Upper lobe of left lung (tissue), 4 donors: Measurements from ENCODE around the gene PLCG2.

Experiments
- POLR2AphosphoS5 ChIP-seq, 2 donors: sonication (generic); formaldehyde crosslinking; IDR thresholded peaks; one replicate each; pipeline ENCODE4 v1.5.1; 2017; ENCODE audit warnings: antibody characterized with exemption in 2 of 2
- TF ChIP-seq, protein P1 (sequence below), 6 experiments: fragments of 450-650 bp in 4 of 6; fragments of 200-600 bp in 2 of 6; sonication (generic) in 2 of 6; IDR thresholded peaks; one replicate each; pipeline ENCODE4 v1.5.1; 2016 to 2019; ENCODE audit warnings: antibody characterized with exemption in 6 of 6

DNA sequence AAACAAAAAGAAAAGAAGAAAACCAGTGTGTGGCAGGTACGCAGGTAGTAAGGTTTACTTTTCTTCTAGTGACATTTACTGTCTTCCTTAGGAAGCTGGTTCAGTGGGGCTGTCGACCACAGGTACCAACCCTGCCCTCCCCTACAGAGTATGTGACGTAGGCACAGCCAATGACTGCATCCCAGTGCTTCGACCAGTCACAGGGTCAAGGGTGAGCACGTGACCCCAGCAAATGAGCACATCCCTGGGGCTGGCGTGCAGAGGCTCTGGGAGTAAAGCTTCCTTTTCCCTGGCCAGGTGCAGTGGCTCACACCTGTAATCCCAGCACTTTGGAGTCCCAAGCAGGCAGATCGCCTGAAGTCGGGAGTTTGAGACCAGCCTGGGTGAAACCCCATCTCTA, 38.9 kb upstream of the PLCG2 start:
- TF ChIP-seq, protein P1, sequence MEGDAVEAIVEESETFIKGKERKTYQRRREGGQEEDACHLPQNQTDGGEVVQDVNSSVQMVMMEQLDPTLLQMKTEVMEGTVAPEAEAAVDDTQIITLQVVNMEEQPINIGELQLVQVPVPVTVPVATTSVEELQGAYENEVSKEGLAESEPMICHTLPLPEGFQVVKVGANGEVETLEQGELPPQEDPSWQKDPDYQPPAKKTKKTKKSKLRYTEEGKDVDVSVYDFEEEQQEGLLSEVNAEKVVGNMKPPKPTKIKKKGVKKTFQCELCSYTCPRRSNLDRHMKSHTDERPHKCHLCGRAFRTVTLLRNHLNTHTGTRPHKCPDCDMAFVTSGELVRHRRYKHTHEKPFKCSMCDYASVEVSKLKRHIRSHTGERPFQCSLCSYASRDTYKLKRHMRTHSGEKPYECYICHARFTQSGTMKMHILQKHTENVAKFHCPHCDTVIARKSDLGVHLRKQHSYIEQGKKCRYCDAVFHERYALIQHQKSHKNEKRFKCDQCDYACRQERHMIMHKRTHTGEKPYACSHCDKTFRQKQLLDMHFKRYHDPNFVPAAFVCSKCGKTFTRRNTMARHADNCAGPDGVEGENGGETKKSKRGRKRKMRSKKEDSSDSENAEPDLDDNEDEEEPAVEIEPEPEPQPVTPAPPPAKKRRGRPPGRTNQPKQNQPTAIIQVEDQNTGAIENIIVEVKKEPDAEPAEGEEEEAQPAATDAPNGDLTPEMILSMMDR (IDR thresholded peaks at IDR 0.05) = no peak
- TF ChIP-seq POLR2AphosphoS5 (IDR thresholded peaks at IDR 0.05) = no peak
